ENCODE results near the gene UCKL1. TPM values are rescaled to one million over a fixed set of nuclear protein-coding genes. Genes with fewer than 3 reads are reported as not detected.
A peak's percentile ranks its signal among the peaks of the same experiment; 100 is the strongest.

Gene UCKL1
- total RNA-seq, 1 donor from 2014 or later, result 95.4 TPM

DNA sequence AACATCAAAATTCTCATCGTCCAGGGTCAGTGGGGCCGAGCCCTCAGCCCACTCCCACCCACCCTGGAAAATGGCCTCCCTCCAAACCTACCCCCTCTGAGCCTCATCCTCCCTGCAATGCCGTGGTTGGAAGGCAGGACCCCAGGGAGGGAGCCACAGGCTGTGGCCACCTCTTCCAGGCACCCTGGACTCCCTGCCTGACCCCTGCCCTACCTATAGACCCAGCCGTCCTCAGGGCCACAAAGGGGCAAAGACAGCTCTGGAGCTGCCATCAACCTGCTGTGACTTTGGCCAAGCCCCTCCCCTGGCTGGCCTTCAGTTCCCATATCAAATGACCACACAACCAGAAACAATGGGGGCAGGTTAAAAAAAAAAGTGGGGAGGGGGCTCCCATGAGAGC is 2.3 kb upstream of the UCKL1 start:
- TF ChIP-seq, protein P1, sequence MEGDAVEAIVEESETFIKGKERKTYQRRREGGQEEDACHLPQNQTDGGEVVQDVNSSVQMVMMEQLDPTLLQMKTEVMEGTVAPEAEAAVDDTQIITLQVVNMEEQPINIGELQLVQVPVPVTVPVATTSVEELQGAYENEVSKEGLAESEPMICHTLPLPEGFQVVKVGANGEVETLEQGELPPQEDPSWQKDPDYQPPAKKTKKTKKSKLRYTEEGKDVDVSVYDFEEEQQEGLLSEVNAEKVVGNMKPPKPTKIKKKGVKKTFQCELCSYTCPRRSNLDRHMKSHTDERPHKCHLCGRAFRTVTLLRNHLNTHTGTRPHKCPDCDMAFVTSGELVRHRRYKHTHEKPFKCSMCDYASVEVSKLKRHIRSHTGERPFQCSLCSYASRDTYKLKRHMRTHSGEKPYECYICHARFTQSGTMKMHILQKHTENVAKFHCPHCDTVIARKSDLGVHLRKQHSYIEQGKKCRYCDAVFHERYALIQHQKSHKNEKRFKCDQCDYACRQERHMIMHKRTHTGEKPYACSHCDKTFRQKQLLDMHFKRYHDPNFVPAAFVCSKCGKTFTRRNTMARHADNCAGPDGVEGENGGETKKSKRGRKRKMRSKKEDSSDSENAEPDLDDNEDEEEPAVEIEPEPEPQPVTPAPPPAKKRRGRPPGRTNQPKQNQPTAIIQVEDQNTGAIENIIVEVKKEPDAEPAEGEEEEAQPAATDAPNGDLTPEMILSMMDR (IDR thresholded peaks at IDR 0.05), result no peak
- no peaks in the 10 kb centered on the region for H3K27me3 ChIP-seq
- no peak overlapping the region for H3K27ac ChIP-seq
- H3K4me3 ChIP-seq, result no peak overlapping the region
- no peak for DNase-seq (ENCODE audit: low spot score in 2 of 2)
- no peaks in the 10 kb centered on the region for H3K9me3 ChIP-seq
- H3K36me3 ChIP-seq, result peaks cover 5 to 35% of the 10 kb centered on the region in 2 donors
- H3K4me1 ChIP-seq, result peaks cover 7 to 29% of the 10 kb centered on the region in 2 donors
- intact Hi-C loops (cut with DNase I), result loop anchor here (5.0 kb wide), 1 partner anchor 436 kb away; the partner anchor contains the start of gene PPDPF

DNA sequence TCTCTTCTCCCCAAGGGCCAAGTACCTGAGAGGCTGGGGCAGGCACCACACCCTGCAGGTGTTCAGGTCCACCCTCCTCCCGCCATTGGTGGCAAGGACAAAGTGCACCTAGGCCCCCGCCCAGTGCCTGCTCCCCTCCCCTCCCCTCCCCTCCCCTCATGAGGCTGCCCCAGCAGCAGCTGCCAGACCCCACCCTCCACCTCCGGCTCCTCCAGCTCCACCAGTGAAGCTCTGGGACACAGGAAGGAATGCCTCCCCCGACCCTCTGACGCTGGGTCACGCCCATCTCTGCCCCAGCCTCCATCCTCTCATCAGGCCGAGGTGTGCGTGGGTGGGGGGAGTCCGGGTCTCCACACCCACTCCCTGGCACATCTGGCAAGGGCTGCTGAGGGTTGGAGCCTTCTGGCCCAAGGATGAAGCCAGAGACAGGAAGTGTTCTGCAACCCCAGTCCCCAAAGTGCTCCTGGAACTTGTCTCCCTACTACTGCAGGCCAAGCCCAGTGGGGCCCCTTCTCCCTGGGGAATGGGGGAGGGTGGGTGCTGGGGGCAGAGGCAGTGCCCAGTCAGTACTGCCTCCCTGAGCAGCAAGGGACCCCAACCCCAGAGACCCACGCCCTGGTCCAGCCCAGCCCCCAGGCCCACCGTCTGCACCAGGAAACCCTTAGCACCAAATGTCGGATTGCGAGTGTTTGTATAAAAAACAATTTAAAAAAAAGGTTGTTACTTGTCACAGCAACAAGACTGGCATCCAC is 1.6 kb upstream of the UCKL1 start:
- TF ChIP-seq, protein P1 (IDR thresholded peaks at IDR 0.05), result no peak
- Histone ChIP-seq H3K36me3 (peaks cover 0 to 29% of the 10 kb centered on the region in 2 donors), H3K4me1 (peaks cover 7 to 29% of the 10 kb centered on the region in 2 donors), H3K27ac (peak overlapping the region; percentile 43 to 63), H3K4me3 (peak overlapping the region in 1 of 2 donors; percentile 74), H3K27me3 (no peaks in the 10 kb centered on the region), H3K9me3 (no peaks in the 10 kb centered on the region)
- intact Hi-C loops (cut with DNase I), result loop anchor here (2.0 to 5.0 kb wide), 3 partner anchors 63 to 436 kb away; partner anchors contain the start of genes DNAJC5, PPDPF and TCEA2
- DNase-seq (ENCODE audit: low spot score in 2 of 2), result no peak

DNA sequence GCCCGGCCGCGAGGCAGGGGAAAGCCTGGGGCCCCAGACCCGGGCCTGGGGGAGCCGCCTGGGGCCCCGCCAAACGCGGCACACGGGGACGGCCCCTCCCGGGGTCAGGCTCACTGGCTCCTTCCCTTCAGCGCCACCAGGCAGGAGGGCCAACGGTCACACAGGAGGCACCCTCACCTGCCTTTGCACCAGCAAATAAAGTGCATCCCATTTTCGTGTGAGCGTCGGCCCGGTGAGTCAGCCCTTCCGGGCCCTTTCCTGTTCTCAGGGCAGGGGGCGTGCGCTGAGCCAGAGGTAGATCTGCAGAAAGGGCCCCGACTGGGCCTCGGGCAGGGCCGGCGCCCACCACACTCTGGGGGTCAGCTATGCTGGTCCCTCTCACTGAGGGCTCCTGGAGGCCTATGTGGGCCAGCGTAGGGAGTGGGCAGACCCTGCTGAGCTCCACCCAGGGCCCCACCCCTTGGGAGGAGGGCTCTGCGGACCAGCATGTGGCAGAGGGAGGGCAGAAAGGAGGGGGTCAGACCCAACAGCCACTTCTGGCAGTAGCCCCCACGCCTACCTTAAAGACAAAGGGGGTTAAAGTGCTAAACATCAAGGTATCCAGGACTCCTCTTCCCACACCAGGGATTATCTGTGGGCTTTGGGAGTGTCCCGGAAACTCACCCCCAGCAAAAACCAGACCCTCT is 931 bp upstream of the UCKL1 start:
- intact Hi-C loops (cut with DNase I), result loop anchor here (2.0 to 5.0 kb wide), 3 partner anchors 62 to 435 kb away; partner anchors contain the start of genes DNAJC5, PPDPF and TCEA2
- Histone ChIP-seq H3K27me3 (no peaks in the 10 kb centered on the region), H3K9me3 (no peaks in the 10 kb centered on the region), H3K36me3 (peaks cover 2 to 22% of the 10 kb centered on the region in 2 donors), H3K4me3 (peak overlapping the region; percentile 63 to 74), H3K4me1 (peaks cover 7 to 29% of the 10 kb centered on the region in 2 donors), H3K27ac (peak overlapping the region; percentile 43 to 63)
- no peak for DNase-seq (ENCODE audit: low spot score in 2 of 2)
- TF ChIP-seq, protein P1 (IDR thresholded peaks at IDR 0.05), result peak in 1 of 3 experiments; percentile 32

DNA sequence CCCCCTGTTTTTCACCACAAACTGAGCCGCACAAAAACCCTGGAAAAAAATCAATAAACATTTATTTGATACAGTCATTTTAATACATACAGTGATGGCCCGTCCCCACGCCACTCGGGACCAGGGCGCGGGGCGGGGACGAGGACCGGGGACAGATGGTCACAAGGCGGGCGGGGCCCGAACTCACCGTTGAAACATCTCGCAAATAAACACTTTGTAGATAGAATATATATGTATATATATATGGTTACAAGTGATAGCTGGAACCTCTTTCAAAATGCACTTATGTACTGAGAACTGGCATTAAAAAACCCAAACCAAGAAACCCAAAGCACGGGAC is 418 bp upstream of the UCKL1 start:
- H3K27me3 ChIP-seq, result no peaks in the 10 kb centered on the region
- TF ChIP-seq, protein P1 (IDR thresholded peaks at IDR 0.05), result no peak
- H3K4me1 ChIP-seq, result peaks cover 7 to 29% of the 10 kb centered on the region in 2 donors
- H3K27ac ChIP-seq, result peak overlapping the region; percentile 43 to 63
- H3K36me3 ChIP-seq, result peaks cover 2 to 17% of the 10 kb centered on the region in 2 donors
- peak overlapping the region; percentile 63 to 74 for H3K4me3 ChIP-seq
- no peak for DNase-seq (ENCODE audit: low spot score in 2 of 2)
- intact Hi-C loops (cut with DNase I), result loop anchor here (1.0 to 5.0 kb wide), 4 partner anchors 25 to 434 kb away; partner anchors contain the start of genes DNAJC5, PPDPF, PRPF6 and TCEA2
- no peaks in the 10 kb centered on the region for H3K9me3 ChIP-seq

DNA sequence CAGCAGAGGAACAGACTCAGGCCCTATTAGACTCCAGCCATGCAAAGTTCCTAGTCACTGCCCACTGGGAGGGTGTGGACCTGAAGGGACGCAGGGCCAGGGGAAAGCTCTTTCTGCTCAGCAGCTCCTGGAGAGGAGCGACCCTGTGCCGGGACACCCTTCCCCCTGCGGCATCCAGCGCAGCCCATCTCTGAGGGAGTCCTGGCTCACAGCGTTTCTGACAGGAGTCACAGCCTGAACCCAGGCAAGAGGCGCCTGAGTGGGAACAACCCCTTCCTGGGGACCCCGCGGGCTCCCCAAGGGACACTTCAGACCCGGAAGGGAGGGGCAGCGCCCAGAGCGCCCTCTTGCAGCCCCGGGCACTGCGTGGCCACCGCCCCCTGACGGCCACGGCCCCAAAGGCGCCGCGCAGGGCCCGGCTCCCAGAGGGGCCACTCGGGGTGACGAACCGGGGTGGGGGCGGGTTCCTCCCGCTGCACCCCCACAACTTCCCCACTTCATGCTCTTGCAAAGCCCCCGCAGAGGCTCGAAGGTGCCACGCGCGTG is 862 bp downstream of the UCKL1 start:
- TF ChIP-seq, protein P1 (IDR thresholded peaks at IDR 0.05), result peak in 2 of 3 experiments; percentile 27 to 48
- H3K4me3 ChIP-seq, result peak overlapping the region; percentile 75 to 93
- peaks cover 2 to 9% of the 10 kb centered on the region in 2 donors for H3K36me3 ChIP-seq
- intact Hi-C loops (cut with DNase I), result loop anchor here (1.0 to 5.0 kb wide), 2 partner anchors 216 to 433 kb away; partner anchors contain the start of genes PPDPF and SLC2A4RG
- peaks cover 12 to 42% of the 10 kb centered on the region in 2 donors for H3K4me1 ChIP-seq
- H3K27me3 ChIP-seq, result no peaks in the 10 kb centered on the region
- H3K27ac ChIP-seq, result peak overlapping the region; percentile 82 to 87
- no peak for DNase-seq (ENCODE audit: low spot score in 2 of 2)
- H3K9me3 ChIP-seq, result no peaks in the 10 kb centered on the region

Measured in ascending aorta (tissue), 2 donors.